Fibroblast of pulmonary artery (primary cell): ENCODE data around the gene ACP5.
"Not testable (repeated sequence)": the region's sequence is repeated elsewhere in the genome, so short reads cannot be mapped to it uniquely, and the experiment has no call there.

ENCODE experiments used
- DNase-seq: peaks from one replicate; pipeline ENCODE4 v3.0.0-alpha.2; 2010; ENCODE audit warnings: low read depth
- H3K4me3 ChIP-seq: replicated peaks from 2 replicates; pipeline ENCODE4 v1.5.1; 2011; ENCODE audit warnings: low read depth, mild to moderate bottlenecking, control low read depth, low read length, moderate library complexity
- TF ChIP-seq, protein P1 (sequence below): IDR thresholded peaks from 2 replicates; pipeline ENCODE4 v1.5.1; 2011; ENCODE audit warnings: mild to moderate bottlenecking, control low read depth, low read length, inconsistent platforms; ENCODE audit errors: missing control alignments

ACP5 gene

DNA sequence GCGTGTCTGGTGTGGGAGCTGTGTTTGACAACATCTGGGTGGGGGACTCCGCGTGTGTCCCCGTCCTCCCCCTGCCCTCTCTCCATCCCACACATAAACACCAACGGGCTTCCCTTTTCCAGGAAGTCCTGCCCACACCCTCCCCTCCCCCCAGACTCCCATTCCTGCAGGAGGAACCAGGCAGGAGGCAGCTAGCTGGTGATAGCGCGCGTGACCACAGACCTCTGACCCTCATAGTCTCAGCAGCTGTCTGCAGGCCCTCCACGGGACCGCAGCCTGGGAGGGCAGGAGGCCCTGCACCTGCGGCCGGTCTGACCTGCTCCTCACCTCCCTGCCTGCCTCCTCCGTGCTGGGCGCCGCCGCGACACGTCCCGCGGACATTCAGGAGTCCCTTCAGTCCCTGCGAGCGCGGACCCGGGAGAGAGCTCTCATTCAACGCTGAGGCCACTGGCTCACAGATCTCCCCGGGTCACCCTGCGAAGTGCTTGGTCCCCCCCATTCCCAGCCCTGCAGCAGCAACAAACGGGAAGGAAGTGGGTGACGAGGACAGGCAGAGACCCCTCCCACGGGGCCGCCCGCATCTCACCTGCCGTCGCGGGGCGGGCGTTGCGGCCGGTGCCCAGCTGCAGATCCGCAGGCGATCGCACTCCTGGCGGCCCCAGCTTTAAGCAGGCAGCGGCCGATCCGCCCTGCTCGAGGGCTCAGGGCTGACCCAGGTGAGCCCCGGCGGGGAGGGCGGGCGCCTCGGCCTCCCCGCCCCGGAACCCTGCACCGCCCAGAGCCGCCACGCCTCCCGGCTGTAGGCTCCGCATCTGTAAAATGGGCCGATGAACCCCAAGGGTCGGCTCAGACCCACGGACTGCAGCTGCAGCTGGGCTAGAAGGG, 1.1 kb upstream of the ACP5 start:
- DNase-seq = no peak
- TF ChIP-seq, protein P1, sequence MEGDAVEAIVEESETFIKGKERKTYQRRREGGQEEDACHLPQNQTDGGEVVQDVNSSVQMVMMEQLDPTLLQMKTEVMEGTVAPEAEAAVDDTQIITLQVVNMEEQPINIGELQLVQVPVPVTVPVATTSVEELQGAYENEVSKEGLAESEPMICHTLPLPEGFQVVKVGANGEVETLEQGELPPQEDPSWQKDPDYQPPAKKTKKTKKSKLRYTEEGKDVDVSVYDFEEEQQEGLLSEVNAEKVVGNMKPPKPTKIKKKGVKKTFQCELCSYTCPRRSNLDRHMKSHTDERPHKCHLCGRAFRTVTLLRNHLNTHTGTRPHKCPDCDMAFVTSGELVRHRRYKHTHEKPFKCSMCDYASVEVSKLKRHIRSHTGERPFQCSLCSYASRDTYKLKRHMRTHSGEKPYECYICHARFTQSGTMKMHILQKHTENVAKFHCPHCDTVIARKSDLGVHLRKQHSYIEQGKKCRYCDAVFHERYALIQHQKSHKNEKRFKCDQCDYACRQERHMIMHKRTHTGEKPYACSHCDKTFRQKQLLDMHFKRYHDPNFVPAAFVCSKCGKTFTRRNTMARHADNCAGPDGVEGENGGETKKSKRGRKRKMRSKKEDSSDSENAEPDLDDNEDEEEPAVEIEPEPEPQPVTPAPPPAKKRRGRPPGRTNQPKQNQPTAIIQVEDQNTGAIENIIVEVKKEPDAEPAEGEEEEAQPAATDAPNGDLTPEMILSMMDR = no peak
- H3K4me3 ChIP-seq = no peak overlapping the region

DNA sequence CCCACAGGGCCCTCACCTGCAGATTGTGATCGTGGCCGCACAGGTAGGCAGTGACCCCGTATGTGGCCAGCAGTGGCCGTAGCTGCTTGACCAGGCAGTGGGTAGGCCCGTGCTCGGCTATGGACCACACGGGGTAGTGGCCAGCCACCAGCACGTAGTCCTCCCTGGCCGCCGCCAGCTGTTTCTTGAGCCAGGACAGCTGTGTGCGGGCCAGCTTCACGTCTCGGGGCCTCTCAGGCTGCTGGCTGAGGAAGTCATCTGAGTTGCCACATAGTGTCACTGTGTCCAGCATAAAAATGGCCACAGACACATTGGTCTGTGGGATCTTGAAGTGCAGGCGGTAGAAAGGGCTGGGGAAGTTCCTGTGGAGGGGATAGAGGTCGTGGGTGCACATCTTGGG, 1.2 kb downstream of the ACP5 start:
- TF ChIP-seq, protein P1 = no peak
- no peak for DNase-seq
- H3K4me3 ChIP-seq = no peak overlapping the region

DNA sequence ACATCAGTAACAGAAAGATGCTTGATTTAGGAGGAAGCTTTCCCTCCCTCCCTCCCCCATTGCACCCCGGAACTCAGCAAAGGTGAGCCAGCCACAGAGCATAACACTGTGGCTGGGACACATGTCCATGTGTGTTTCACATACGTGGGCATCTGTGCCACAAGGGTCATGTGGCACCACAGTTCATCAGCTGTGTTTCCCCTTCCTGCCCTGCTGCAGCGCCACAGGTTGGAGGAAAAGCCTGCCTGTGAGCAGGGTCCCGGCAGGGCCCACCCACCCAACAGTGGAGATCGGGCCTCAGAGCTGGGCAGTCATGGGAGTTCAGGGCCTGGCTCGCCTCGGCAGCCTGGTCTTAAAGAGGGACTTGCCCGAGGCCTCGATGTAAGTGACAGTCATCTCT, 2.8 kb downstream of the ACP5 start:
- TF ChIP-seq, protein P1 = no peak

DNA sequence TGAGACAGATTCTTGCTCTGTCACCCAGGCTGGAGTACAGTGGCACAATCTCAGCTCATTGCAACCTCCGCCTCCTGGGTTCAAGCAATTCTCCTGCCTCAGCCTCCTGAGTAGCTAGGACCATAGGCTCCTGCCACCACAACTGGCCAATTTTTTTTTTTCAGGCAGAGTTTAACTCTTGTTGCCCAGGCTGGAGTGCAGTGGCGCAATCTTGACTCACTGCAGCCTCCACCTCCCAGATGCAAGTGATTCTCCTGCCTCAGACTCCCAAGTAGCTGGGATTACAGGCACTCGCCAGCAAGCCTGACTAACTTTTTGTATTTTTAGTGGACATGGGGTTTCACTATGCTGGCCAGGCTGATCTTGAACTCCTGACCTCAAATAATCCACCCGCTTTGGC, 3.7 kb downstream of the ACP5 start:
- not testable (repeated sequence) for H3K4me3 ChIP-seq, DNase-seq

More for the DNA sequence above, 2.8 kb downstream of the ACP5 start:
- no peak overlapping the region for H3K4me3 ChIP-seq
- DNase-seq = no peak

DNA sequence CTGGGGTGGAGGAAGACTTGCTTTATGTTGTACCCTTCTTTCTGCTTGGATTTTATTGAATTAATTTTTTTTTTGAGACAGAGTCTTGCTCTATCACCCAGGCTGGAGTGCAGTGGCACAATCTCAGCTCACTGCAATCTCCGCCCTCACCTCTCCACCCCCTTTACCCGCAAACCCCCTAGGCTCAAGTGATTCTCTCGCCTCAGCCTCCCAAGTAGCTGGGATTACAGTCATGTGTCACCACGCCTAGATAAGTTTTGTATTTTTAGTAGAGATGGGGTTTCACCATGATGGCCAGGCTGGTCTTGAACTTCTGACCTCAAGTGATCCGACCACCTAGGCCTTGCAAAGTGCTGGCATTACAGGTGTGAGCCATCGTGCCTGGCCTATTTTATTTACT, 4.1 kb downstream of the ACP5 start:
- DNase-seq = not testable (repeated sequence)

DNA sequence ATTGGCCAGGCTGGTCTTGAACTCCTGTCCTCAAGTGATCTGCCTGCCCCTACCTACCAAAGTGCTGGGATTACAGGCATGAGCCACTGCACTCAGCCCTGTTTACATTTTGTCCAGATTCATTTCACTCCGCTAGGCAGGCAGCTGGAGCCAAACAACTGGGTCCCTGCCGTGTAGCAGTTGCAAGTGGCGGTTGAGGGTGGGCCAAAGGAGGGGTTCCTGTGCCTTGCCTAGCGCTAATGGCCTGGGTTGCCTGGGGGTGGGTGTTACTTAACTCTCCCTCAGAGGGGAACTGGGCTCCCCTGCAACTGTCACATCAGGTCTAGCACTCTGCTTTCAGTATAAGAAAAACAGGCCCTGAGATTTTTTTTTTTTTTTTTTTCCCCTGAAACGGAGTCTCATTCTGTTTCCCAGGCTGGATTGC, 7.4 kb downstream of the ACP5 start:
- TF ChIP-seq, protein P1 = no peak
- H3K4me3 ChIP-seq = no peak overlapping the region
- no peak for DNase-seq

More for the DNA sequence above, 4.1 kb downstream of the ACP5 start:
- H3K4me3 ChIP-seq = not testable (repeated sequence)

DNA sequence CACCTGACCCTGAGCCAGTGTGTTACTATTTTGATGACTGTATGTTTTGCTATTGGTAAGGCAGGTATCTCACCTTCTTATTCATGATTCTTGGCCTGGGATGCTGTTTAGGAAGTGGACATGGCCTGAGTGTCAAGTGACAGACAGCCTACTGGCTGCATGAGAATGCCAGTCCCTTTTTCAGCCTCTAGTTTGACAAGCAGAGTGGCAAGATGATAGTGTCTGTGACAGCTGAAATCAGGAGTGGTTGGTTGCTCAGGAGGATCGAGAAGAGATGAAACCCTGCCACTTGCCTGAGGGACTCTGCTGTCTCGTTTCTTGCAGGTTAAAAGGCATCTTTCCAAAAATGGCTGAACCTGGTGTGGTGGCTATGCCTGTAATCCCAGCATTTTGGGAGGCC, 11.3 kb downstream of the ACP5 start:
- no peak overlapping the region for H3K4me3 ChIP-seq
- DNase-seq = no peak
- TF ChIP-seq, protein P1 = no peak

DNA sequence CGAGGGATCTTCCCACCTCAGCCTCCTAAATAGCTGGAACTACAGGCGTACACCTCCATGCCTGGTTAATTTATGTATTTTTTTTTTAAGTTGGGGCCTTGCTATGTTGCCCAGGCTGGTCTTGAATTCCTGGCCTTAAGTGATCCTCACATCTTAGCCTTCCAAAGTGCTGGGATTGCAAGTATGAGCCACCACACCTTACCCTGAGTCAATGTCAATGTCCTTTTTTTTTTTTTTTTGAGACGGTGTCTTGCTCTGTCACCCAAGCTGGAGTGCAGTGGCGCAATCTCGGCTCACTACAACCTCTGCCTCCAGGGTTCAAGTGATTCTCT, 11.8 kb downstream of the ACP5 start:
- H3K4me3 ChIP-seq, DNase-seq: not testable (repeated sequence)

DNA sequence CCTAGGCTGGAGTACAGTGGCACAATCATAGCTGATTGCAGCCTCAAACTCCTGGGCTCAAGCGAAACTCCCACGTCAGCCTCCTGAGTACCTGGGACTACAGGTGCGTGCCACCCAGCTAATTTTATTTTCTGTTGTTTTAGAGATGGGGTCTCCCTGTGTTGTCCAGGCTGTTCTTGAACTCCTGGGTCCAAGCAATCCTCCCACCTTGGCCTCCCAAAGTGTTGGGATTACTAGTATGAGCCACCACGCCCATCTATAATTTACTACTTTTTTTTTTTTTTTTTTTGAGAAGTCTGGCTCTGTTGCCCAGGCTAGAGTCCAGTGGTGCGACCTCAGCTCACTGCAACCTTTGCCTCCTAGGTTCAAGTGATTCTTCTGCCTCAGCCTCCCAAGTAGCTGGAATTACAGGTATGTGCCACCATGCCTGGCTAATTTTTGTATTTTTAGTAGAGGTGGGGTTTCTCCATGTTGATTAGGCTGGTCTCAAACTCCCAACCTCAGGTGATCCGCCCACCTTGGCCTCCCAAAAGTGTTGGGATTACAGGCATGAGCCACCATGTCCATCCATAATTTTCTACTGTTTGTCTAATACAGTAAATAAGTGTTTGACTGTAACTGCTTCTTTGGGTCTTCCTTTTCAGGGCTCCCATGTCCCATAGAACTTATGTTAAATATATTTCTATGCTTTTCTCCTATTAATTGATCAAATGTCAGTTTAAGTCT, 13.2 kb downstream of the ACP5 start:
- not testable (repeated sequence) for DNase-seq, H3K4me3 ChIP-seq
